GM18508 (cell line): ENCODE measurements around the gene NAPG.
"Not testable (repeated sequence)": the region's sequence is repeated elsewhere in the genome, so short reads cannot be mapped to it uniquely, and the experiment has no call there.

Source experiments
- ATAC-seq: cut with Tn5 transposase; IDR thresholded peaks from one replicate; pipeline ENCODE4 v1.9.1; 2021; ENCODE audit warnings: moderate number of reproducible peaks; ENCODE audit not compliant: insufficient read depth, unreplicated experiment

The NAPG gene

GRCh38 chr18:10525697-10526560 is at the start of gene NAPG:
NAPG (plus strand) TSS chr18:10526027; CDS start chr18:10526103, 76 bp downstream.
- peak; percentile 49 for ATAC-seq

GRCh38 chr18:10476338-10476791 is 49.5 kb upstream of the NAPG start:
- no peak for ATAC-seq

GRCh38 chr18:10477121-10477862 is 48.5 kb upstream of the NAPG start:
- no peak for ATAC-seq

GRCh38 chr18:10477863-10478260 is 48.0 kb upstream of the NAPG start:
- no peak for ATAC-seq

GRCh38 chr18:10481831-10482230 is 44.0 kb upstream of the NAPG start:
- no peak for ATAC-seq

- ATAC-seq, result peak; percentile 4
Observed at GRCh38 chr18:10482363-10482984, 43.4 kb upstream of the NAPG start.

- peak; percentile 88 for ATAC-seq
Observed at GRCh38 chr18:10482985-10483949, 42.6 kb upstream of the NAPG start.

GRCh38 chr18:10485475-10485874 is 40.4 kb upstream of the NAPG start:
- no peak for ATAC-seq

GRCh38 chr18:10486362-10486761 is 39.5 kb upstream of the NAPG start:
- no peak for ATAC-seq

- no peak for ATAC-seq
Observed at GRCh38 chr18:10487154-10487553, 38.7 kb upstream of the NAPG start.

GRCh38 chr18:10488017-10488416 is 37.8 kb upstream of the NAPG start:
- no peak for ATAC-seq

GRCh38 chr18:10490401-10491165 is 35.2 kb upstream of the NAPG start:
- peak; percentile 94 for ATAC-seq

- ATAC-seq, result no peak
Observed at GRCh38 chr18:10495936-10496335, 29.9 kb upstream of the NAPG start.

GRCh38 chr18:10497206-10497749 is 28.5 kb upstream of the NAPG start:
- no peak for ATAC-seq

- ATAC-seq, result no peak
Observed at GRCh38 chr18:10499230-10499629, 26.6 kb upstream of the NAPG start.

- ATAC-seq, result no peak
Observed at GRCh38 chr18:10500038-10500437, 25.8 kb upstream of the NAPG start.

- no peak for ATAC-seq
Observed at GRCh38 chr18:10504723-10505122, 21.1 kb upstream of the NAPG start.

GRCh38 chr18:10505892-10506291 is 19.9 kb upstream of the NAPG start:
- not testable (repeated sequence) for ATAC-seq

- ATAC-seq, result no peak
Observed at GRCh38 chr18:10508591-10508990, 17.2 kb upstream of the NAPG start.
